GM21381 (cell line): ENCODE results near the gene ALOXE3.
"Not testable (repeated sequence)": the region's sequence is repeated elsewhere in the genome, so short reads cannot be mapped to it uniquely, and the experiment has no call there.

Source experiments
- ATAC-seq: cut with Tn5 transposase; IDR thresholded peaks from one replicate; pipeline ENCODE4 v1.9.1; 2021; ENCODE audit warnings: mild to moderate bottlenecking, moderate library complexity; ENCODE audit not compliant: unreplicated experiment

ALOXE3 gene

DNA sequence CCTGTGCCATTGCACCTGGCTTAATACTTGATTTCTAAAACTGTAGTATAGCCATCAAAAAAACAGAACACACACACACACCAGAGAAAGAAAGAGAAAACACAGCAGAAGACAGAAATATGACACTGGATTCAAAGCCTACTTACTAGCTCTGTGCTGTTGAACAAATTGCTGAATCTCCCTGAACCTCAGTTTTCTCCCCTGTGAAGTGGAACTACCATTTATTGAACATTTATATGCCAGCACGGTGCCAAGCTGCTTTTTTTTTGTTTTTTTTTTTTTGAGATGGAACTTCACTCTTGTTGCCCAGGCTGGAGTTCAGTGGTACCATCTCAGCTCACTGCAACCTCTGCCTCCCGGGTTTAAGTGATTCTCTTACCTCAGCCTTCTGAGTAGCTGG, 17.6 kb downstream of the ALOXE3 start:
- no peak for ATAC-seq

DNA sequence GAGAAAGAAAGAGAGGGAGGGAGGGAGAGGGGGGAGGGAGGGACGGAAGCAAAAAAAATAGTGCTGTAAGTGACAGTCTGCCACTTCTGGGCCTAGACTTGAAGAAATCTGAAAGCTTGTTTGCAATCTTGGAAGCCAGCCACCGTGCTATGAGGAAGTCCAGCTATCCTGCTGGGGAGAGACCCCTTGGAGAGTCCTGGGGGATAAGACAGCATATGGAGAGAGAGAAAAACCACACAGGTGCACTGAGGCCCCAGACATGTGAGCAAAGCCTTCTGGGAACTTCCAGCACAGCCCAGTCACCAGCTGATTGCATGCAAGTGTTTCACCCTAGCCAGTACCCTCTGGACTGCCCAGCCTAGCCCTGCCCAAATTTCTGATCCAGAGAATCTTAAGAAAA, 18.2 kb downstream of the ALOXE3 start:
- ATAC-seq, result no peak

DNA sequence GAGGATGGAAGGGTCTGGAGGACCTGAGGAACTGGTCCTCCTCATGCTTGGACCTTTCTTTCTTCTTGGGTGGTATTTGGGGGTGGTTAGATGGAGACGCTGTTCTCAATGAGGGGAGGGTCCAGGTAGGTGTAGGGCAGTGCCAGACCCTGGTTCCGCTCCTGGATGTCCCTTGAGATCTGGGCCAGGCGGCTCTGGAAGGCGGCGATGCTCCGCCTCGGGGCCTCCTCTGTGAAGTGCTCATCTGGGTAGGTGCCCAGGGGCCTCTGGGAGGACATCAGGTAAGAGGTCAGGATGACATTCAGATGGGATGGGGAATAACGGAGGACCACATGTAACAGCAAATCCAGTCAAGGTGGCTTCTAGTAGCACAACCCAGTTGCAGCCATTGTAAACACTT, 21.8 kb downstream of the ALOXE3 start:
- ATAC-seq, result no peak

DNA sequence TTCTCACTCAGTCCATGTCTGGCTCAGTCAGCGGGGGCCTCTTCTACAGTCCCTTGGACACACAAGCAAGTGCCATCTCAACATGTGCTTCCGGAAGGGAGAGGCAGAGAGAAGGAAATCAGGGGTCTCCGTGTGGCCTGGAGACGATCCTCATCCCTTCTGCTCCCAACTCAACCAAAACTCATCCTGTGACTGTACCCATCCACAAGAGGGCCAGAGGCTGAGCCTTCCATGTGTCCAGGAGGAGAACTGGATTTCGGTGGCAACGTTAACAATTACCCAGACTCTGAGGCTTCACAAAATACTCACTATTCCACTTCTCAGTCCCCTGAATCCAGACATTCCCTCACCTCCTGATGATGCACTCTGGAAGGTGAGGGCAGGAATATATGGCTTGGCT, 23.0 kb downstream of the ALOXE3 start:
- no peak for ATAC-seq

DNA sequence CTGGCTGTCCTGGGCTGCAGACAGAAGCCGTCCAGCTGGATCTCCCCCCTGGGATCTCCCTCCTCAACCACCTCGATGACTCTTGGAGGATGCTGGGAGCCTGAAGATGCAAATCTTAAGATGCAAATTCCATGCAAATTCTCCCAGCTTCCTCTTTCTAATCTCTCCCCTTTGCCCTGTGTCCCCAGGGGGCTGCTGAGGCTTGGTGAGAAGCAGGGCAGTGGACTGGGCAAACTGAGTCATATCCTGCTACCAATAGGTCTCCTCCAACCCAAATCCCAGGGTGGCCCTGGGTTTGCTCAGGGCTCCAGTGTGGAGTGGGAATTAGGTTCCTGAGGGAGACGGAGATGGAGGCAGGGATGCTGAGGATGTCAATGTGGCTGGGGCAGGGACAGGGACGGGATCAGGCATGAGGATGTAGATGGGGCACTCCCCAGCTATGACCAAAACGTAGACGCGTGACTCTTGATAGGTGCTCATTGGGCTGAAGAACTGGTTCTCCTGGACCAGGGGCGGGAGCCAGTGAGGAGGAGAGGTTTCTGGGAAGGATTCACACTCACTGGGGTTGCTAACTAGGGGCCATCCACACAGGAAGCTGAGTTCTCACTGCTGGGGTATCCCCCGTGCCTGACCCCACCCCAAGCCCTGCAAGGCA, 27.2 kb downstream of the ALOXE3 start:
- peak; percentile 59 for ATAC-seq

DNA sequence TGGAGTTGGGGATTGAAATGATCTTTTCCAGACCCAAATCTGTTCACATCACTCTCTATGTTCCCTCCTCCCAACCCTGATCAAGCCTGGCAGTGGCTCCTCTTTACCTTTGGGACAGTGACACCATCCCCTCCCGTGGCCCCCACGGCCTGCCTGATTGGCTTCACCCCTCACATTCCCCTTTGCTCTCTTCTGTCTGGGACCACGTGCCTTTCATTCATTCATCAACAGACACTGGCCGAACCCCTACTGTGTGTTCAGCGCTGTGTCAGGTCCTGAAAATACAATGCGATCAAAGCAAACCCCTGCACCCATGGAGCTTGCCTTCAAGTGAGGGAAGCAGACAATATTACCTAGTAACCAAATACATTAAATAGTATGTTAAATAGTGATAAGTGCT, 28.6 kb downstream of the ALOXE3 start:
- no peak for ATAC-seq

DNA sequence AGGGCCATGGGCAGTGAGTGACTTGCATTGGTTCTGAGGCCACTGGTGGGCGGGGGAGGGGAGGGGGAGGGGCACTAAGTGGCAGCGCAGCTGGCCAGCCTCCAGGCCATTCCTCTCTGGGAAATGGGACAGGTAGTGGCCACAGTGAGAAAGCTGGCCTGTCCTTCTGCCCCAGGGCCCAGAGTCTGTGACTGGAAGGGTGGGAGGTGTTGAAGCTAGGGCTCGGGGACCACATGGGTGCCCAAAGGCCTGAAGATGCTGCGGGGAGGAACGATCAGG, 30.4 kb downstream of the ALOXE3 start:
- ATAC-seq, result no peak

DNA sequence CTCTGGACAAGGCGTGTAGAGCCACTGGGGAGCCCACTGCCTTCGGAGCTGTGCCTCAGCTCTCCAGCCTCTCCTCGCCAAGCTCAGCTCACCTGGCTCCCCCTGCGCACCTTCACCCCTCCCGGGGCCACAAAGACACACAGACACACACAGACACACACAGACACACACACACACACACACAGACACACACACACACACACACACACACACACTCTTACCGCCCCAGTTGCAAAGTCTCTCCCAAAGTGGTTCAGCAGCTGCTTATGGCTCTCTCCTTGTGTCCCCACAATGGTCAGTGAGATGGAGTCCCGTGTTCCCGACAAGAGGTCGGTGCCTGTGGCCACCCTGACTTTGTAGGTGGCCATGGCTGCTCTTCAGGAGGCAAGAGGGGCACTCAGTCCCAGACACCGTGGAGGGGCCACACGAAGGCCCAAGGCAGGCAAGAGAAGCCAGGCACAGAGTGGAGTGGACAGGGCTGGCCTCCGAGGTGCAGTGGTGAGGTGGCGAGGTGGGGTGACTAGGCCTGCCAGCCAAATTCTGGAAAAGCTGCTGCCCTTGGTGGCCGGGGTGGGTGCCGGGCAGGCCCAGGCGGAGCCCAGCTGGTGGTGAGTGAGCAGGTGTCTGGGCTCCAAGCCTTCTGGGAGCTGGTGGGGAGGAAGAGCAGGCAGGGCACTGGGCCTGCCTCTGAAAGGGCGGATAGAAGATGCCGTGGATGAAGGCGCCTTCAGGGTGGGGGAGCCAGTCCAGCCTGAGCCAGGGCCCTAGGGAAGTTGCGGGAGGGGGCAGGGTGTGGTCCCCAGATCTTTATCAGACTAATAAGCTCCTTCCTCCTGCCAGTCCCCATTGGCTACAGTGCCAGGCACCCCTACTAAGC, 31.0 kb downstream of the ALOXE3 start, which contains the start of gene ALOX12B:
Gene ALOX12B, minus strand, starts transcription at position 642 of the 877 bp plus-strand sequence. Its CDS starts 274 bp downstream, at position 368.
- no peak for ATAC-seq

DNA sequence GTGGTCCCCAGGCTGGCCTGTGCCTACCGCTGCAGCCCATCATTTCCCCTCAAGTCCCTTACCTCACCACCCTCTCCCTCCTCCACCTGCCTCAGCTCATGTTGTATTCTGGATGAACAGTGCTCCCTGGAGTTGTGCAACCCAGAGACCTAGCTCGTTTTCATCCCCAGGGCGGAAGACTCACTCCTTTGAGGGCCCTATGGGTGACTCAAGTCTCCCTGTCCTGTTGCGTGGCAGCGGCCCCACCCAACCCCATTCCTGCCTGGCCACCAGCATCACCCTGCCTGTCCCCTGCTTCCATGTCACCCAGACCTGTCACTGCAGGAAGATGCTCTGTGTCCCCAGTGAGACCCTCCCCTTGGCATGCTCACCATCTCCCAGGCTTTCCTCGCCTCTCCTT, 34.1 kb downstream of the ALOXE3 start:
- no peak for ATAC-seq

DNA sequence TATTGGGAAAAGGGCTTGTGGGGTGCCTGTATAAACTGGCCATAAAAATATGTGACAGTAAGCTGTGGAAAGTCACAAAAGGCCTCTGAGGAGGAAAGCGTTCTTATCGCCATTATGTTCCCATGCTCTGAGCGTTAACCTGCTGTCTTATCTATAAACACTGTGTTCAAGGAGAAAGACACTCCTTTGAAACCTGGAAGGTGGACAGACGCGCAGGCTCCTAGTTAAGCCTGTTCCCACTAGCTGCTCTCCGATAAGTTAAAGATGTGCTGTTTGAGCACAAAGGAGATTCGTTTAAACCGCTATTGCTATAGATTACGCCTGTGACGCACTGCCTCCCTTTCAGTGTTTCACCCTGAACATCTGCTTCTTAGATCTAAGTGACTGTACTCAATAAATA, 36.0 kb downstream of the ALOXE3 start:
- no peak for ATAC-seq

DNA sequence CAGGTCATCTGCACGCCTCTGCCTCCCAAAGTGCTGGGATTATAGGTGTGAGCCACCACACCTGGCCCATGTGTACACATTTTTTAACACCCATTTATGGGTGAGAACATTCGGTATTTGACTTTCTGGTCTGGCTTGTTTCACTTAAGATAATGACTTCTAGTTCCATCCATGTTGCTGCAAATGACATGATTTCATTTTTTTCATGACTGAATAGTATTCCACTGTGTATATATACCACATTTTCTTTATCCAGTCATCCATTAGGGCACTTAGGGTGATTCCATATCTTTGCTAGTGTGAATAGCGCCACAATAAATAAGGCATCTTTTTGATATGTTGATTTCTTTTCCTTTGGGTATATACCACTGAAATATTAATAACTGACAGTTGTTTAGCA, 36.4 kb downstream of the ALOXE3 start:
- ATAC-seq, result no peak

DNA sequence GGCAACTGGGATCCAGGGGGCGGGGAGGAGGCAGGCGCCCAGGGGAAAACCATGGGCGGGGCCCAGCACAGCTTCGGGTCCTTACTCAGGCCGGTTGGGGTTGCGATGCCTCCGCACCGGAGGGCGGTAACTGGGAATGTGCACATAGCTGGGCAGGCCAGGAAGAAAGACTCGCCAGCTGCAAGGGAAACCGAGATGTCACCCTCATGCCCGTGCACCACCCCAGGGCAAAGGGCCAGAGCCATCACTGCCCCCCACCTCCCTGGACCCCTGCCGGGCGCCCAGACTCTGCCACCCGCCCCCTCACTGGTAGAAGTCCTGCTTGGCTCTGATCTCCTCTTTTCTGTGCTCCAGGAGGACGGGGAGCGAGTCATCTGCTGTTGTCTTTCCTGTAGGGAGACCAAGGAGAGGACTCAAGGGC, 37.5 kb downstream of the ALOXE3 start:
- no peak for ATAC-seq

DNA sequence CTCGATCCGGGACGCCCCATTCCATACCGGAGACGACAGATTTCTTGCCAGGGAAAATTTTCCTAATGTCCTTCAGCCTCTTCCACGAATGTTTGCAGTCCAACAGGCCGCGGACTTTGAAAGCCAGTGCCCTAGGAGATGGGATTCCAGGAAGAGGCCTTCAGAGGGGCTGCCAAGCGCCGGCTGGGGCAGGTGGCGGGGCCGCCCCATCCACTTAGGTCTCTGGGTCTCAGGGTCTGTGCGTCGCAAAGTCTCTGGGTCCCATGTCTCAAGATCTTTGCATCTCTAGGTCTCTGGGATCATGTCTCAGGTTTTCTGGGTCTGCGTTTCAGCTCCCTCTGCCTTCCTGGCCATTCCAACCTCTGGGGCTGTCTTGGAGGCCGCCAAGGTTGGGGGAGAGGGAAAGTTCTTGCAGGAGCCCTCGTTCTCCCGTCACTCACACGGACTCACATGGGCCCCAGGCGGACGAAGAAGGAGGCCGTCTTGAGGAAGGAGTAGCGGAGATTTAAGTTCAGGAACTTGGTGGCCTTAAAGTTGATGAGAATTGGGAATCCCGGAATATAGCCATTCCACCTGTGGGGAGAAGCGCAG, 38.0 kb downstream of the ALOXE3 start:
- no peak for ATAC-seq

DNA sequence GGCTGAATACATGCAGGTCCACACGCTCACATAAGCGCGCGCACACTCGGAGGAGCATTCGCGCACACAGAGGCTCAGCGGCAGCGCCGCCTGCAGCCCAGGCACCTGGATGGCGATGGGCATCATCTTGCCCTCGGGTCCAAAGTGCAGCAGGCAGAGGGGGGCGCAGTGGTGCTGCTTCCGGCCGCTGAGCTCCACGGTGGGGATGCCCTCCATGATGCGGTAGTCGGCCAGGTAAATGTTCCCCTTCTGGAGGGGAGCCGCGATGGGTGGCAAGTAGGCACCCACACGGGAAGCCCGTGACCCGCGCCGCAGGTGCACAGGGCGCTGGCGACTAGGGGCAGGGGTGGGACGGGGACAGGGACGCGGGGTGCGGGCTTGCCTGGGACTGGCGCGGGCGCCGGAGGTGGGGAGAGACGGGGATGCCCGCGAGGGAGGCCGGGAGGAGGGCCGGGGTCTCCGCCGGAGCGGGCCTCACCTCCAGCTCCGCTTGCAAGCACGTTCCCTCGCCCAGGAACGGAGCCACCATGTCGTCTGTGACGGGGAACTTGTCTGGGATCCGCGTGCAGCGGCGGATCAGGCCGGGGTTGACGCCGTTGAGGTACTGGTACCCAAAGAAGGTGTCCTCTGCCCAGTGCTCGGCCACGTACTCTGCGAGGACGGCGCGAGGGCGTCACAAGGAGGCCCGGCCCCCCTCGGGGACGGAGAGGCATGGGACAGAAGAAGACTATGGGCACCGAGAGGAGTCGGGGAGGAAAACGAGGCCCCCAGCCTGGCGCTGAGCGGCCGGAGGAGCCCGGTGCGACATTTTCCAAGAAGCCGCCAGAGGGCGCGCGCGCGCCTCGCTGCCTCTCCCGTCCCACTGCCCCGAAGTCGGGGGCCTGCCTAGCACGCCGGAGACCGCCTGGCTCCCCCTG, 38.8 kb downstream of the ALOXE3 start:
- ATAC-seq, result peak; percentile 74

DNA sequence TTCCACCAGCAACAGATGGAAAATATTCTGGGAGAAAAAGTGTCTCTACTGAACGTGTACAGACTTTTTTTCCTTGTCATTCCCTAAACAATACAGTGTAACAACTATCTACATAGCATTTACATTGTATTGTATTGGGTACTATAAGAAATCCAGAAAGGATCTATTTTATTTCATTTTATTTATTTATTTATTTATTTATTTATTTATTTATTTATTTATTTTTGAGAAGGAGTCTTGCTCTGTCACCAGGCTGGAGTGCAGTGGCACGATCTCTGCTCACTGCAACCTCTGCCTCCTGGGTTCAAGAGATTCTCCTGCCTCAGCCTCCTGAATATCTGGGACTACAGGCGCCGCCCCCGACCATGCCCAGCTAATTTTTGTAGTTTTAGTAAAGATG, 40.4 kb downstream of the ALOXE3 start:
- ATAC-seq, result not testable (repeated sequence)

DNA sequence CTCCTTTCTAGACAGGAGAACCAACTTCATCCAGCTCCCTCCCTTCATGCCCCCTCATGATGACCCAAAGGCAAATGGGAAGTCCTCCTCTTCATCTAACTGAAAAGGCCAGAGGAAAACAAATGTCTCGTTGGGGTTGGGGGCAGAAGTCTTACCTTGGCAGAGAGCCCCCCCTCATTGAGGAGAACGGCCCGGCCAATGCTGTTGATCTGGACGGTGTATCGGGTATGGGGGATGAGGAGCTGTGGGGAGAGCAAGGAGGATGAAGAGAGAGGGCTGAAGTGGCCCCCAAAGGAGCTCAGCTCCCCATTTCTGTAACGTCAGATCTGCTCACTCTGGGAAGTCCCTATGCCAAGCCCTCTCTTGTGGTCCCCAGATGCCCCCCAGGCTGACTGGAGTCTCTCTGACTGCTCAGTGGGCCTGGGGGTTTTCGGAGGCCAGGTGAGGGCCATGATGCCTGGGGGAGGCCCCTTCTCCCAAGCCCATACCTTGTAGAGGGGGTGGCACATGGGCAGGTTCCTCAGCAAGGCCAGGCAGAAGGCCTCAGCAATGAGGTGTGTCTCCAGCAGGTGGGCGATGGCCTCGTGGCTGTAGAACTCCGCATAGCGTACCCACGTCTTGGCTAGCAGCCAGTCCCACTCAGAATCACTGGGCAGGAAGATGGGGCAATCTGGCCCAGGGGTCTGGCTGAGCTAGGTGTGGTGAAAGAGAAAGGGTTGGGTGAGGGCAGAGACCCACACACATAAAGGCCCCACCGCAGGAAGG, 41.6 kb downstream of the ALOXE3 start:
- no peak for ATAC-seq

DNA sequence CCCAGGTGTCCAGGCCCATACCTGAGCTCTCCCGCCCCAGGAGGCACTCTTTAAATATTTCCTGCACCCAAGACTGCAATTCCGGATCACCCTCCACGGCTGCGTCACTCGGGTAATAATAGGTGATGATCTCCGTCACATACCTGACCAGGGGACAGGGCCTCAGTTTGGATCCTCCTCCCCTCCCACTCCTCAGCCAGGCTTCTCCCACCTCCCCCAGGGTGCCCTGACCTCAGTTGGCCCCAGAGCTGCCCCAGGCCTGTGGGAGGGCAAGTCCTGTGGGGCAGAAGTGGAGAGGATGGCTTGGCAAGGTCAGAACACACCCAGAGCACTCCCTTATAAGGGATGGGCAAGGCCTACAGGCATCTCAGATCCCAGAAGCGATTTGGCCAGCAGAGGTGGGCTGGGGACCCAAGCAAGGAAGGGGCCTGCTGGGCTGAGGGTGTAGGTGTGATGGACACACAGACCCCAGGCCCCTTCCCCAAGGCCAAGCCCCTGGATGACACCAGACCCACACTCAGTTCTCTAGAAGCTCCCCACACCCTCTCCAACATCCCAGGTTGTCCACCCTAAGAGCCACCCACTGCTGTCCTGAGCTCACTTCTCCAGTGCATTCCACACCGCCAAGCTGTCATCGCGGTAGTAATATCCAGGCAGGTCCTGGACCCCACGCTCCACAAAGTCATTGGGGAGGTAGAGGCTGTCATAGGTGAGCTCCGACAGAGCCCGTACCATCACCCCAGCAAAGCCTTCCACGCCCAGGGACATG, 42.6 kb downstream of the ALOXE3 start:
- no peak for ATAC-seq

DNA sequence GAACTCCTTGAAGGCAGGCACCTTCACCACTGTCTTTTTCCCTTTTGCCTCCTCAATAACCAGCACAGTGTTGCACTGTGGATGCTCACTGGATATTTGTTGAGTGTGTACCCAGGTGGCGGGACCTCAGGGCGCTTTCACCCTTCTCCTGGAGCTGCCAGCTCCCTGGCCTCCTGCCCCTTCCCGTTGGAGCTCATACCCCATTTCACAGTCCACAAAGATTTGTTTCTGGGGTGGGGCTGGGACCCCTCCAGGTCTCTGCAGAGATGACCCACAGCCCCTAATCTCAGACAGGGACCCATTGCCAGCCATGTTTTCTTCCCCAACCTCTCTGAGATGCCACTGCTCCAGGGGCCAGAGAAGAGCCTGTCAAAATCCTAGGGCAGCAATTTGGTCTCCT, 43.2 kb downstream of the ALOXE3 start:
- no peak for ATAC-seq

DNA sequence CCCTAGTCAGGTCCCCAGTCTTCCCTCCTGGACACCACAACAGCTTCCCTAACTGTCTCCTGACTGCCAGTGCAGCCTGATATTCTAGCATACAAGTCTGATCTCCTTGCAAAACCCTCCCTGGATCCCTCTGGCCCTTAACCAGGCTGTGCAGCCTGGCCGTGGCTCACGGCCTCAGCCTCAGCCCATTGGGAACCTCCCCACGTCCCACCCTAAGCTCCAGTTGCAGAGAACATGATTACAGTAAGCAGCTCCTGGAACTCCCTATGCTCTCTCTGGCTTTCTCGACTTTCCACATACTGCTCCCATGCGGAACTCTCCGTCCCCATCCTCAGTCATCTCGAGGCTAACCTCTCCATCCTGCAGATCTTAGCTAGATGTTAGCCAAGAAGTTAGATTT, 43.8 kb downstream of the ALOXE3 start:
- no peak for ATAC-seq
